SKM-1 (cell line): ENCODE results near the gene EXOSC2.

Source experiments
- DNase-seq: peaks from one replicate; lab custom pipeline; 2025; ENCODE audit not compliant: unreplicated experiment; lab: John Stamatoyannopoulos, UW

EXOSC2 gene

DNA sequence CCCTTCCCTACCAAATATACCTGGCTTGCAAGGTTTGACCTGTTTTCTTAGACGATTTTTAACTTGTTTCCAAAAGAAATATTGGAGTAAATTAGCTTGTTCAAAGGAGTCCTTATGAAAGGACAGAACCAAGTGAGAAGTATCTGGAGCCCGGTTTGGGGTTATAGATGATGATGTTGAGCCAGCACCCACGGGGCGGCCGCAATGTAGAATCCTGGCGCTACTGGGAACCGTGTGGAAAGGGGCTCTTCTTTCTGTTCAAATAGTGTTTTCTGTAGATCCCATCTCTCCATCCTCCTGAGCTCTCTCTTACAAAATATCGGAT is 517 bp upstream of the EXOSC2 start:
- no peak for DNase-seq

DNA sequence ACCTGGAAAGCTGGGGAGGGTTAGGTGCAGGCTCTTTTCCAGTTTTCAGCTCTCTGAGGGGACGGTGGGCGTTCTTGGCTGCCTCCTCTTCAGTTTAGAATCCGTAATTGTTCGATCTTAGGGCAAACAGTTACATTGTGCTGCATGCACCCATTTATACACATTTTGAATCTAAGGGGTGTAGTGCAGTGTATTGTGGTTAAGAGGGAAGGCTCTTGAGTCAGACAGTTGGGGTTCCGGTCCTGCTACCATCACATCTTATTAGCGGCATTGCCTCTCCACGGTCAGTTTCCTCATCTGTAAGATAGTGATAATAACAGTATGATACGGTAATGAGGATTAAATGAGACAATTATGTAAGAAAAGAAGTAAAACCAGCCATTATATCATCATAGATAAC is 625 bp downstream of the EXOSC2 start:
- DNase-seq: no peak

DNA sequence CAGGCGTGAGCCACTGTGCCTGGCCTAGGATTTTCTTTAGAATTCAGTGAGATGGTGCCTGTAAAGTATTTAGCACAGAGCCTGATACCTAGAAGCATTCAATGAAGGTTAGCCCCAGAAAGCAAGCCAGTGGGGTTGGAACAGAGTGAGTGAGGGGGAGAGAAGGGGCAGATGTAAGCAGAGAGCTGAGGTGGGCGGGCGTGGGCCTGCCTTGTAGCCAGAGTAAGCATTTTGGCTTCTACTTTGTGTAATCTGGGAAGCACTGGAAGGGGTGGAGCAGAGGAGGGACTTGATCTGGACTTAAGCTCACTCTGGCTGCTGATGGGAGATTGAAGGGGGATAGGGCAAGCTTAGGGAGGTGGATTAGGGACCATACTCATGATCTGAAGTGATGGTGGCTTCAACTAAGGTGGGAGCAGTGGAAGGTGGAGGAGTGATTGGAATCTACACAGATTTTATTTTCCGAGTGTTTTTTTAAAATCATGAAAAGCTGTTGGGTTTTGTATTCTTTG is 2.6 kb downstream of the EXOSC2 start:
- no peak for DNase-seq

DNA sequence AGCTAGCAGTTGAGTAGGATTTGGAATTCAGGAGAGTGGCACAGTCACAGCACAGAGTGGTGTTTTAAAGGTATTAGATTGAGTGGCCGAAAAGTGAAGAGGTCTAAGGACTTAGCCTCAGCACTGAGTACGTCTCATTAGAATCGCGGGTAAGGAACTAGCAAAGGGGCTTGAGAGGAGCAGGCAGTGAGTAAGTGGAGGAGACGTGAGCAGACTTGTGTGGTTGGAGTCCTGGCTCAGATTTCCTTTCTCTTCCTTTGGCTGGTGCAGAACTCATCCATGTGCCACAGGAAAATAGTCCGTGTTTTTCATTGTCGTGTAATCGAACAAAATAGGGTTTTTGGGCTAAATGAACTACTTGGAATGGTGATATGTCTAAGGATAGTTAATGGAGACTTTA is 3.4 kb downstream of the EXOSC2 start:
- DNase-seq: no peak

DNA sequence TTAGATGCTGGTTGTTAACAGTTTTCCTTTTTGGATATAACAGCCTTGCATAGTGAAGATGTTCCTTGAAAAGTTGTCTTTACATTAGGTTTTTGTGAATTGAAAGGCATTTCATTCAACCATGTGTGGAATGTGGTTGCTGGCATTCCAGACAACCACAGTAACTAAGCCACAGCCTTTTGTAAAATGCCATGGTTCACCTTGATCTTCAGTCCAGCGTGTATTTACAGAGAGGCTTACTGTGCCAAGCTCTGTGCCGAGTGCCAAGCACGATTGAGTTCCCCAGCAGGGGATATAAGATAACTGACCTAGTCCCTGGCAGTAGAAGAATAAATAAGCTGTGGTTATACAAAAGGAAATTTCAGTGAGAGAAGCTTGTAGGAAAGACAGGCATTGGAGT is 4.9 kb downstream of the EXOSC2 start:
- DNase-seq: no peak

DNA sequence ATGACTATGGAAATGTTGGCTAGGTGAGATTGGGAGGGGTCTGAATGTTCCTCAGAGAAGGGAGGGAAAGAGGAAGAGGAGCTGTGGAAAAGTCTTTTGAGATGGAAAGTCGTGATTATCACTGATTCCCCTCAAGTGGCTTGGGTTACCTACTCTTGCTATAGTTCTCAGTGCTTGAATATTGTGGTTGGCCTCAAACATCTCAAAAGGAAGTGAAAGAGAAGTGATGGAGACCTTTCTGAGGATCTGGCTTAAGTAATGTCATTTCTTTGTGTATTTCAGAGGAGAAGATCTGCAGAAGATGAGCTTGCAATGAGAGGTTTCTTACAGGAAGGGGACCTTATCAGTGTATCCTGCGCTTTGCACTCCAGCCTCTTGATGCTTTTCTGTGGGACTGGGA is 5.5 kb downstream of the EXOSC2 start:
- DNase-seq: no peak

DNA sequence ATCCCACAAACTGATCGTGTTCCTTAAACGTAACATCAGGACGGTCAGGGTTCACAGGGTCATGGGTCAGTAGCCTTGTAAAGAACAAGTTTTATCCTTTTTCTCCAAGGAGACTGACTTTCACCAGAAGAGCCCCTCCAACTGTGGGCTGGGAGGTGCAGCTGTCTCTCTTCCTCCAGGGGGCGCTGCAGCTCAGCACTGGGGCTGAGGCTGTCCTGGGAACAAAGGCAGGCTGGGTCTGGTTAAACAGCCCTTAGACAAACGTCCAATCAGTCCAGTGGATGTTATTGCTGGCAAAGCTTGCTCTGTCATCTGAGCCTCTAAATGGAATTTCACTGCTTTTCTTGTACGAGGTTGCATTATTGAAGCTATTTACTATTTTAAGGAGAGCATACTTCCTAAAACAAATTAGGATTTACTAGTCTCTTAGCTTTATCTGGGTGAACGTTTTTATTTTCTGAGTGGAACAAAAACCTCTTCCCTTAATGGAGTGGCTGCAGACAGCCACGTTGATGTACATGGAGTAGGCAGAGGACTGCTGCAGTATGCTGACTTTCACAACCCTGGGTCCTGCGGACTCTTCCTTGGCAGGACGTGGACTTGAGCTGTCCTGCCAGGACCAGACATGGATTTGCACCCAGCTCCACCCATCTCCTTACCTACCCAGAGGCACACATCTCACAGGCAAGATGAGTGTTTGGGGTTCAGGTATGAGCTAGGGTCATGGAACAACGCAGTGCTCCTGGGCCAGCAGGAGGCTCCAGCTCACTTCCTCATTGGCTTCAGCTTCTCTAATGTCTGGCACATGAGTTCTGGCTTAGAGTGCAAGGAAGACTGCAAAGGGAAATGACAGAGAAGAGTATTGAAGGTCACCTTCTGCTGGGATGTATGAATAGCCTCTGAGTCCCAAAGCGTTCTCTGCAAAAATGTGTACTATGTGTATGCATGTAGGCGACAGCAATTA is 7.8 kb downstream of the EXOSC2 start:
- DNase-seq: peak; percentile 14

GRCh38 chr9:130703501-130703900 is 9.9 kb downstream of the EXOSC2 start:
- no peak for DNase-seq

GRCh38 chr9:130707225-130707976 is 13.8 kb downstream of the EXOSC2 start:
- DNase-seq: peak; percentile 36

DNA sequence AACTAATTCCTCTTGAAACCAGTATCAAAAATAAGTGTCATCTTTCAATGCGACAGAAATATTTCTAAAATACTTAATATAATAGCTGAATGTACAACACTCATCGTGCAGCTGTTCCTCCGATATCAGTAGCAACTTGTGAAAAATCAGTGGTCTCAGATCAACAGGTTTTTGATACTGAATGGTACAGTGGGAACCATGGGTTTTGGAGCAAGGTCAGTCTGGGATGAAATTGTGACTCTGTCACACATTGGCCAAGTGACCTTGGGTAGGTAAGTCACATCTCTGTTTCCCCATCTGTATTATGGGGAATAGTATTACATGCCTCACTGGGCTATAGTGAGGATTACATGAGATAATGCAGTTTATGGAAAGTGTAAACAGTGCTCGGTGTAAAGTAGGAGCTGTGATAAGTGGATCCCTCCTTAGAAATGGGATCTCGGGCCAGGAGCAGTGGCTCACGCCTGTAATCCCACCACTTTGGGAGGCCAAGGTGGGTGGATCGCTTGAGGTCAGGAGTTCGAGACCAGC is 17.3 kb downstream of the EXOSC2 start:
- no peak for DNase-seq

DNA sequence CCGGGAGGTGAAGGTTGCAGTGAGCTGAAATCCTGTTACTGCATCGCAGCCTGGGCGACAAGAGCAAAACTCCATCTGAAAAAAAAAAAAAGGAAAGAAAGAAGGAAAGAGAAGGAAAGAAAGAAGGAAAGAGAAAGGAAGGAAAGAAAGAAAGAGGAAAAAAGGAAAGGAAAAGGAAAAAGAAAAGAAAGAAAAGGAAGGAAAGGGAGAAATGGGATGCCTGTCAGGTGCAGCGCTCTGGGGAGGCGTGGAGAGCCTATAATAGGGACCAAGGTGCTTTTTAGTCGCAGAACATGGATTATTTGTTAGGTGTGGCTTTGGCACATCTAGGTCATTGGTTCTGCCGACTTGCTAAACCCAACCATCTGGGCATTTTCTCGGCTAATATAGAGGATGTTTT is 17.9 kb downstream of the EXOSC2 start:
- no peak for DNase-seq

DNA sequence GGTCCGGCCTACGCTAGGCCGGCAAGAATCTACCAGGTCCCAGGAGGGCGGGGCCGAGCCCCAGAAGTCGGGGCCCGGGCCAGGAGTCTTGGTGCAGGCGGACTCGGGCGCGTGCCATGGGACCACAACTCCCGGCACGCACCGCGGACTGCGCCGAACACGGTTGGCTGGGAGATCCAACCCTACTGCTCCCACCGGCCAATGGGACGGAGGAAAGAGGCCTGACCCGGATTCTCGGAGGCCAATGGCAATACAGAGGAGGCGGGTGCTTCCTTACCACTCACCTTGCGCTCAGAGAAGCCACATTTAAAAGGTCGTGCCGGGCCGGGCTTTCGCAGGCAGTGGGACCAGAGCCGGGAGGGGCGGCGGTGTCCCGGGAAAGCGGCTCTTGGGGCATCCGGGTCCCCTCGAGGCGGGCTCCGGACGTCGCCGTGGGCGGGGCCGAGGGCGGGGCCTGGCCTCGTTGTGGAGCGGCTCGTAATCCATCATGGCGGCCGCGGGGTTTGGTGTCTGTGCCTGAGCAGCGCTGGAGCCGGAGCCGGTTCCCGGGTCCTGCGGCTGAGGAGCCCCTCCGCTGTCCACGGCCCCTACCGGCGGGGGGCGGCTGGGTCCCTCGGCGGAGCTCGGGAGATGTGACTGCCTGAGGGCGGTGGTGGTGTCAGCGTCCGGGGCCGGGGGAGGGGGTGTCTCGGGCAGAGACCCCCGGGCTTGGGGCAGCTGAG is 19.1 kb downstream of the EXOSC2 start:
- peak; percentile 93 for DNase-seq

- DNase-seq: no peak
Observed at GRCh38 chr9:130713286-130713960, 19.8 kb downstream of the EXOSC2 start.

GRCh38 chr9:130714586-130715110 is 21.1 kb downstream of the EXOSC2 start:
- no peak for DNase-seq

GRCh38 chr9:130715270-130715669 is 21.7 kb downstream of the EXOSC2 start:
- no peak for DNase-seq

DNA sequence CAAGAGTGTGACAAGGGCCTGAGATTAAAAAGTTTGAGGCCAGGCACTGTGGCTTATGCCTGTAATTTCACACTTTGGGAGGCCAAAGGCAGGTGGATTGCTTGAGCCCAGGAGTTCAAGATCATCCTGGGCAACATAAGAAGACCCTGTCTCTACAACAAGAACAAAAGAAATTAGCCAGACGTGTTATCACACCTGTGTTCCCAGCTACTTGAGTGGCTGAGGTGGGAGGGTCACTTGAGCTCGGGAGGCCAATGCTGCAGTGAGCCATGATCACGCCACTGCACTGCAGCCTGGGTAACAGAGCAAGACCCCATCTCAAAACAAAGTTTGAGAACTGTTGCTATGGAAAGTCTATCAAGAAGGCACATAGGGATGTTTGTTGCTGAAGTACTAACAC is 25.0 kb downstream of the EXOSC2 start:
- no peak for DNase-seq

- DNase-seq: no peak
Observed at GRCh38 chr9:130720762-130721161, 27.2 kb downstream of the EXOSC2 start.

DNA sequence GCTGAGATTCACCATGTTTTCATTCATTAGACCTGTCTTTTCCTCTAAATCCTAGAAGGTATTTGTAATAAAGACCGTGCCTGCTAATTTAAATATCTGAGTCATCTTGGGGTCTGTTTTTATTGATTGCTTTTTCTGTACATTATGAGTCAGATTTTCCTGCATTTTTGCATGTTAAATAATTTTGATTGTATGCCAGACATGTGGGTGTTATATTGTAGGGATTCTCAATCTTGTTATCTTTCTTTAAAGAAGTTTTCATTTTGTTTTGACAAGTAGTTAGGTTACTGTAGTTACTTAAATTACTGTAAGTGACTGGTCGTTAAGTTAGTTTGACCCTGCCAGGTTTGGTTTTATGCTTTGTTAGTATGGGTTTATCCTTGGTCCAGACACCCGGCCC is 35.1 kb downstream of the EXOSC2 start:
- no peak for DNase-seq

- DNase-seq: no peak
Observed at GRCh38 chr9:130729145-130729544, 35.6 kb downstream of the EXOSC2 start.

DNA sequence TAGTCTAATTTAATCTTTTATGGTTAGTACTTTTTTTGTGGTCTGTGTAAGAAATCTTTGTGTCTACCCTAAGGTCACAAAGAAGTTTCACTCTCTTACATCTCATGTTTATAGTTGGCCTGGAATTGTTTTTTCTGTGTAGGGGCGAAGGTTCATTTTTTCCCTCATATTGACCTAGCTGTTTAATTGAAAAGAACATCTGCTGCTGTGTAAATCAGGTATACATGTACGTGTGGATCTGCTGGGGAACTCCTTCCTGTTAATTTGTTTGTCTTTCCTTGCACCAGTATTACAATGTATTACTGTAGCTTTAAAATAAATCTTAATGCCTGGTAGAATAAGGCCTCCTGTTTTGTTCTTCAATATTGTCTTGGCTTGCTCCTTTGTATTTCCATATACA is 37.8 kb downstream of the EXOSC2 start:
- DNase-seq: no peak
